ENCODE data around the gene SH3RF2.
"Not testable (repeated sequence)": the region's sequence is repeated elsewhere in the genome, so short reads cannot be mapped to it uniquely, and the experiment has no call there.

SH3RF2 gene, protein sequence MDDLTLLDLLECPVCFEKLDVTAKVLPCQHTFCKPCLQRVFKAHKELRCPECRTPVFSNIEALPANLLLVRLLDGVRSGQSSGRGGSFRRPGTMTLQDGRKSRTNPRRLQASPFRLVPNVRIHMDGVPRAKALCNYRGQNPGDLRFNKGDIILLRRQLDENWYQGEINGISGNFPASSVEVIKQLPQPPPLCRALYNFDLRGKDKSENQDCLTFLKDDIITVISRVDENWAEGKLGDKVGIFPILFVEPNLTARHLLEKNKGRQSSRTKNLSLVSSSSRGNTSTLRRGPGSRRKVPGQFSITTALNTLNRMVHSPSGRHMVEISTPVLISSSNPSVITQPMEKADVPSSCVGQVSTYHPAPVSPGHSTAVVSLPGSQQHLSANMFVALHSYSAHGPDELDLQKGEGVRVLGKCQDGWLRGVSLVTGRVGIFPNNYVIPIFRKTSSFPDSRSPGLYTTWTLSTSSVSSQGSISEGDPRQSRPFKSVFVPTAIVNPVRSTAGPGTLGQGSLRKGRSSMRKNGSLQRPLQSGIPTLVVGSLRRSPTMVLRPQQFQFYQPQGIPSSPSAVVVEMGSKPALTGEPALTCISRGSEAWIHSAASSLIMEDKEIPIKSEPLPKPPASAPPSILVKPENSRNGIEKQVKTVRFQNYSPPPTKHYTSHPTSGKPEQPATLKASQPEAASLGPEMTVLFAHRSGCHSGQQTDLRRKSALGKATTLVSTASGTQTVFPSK

DNA sequence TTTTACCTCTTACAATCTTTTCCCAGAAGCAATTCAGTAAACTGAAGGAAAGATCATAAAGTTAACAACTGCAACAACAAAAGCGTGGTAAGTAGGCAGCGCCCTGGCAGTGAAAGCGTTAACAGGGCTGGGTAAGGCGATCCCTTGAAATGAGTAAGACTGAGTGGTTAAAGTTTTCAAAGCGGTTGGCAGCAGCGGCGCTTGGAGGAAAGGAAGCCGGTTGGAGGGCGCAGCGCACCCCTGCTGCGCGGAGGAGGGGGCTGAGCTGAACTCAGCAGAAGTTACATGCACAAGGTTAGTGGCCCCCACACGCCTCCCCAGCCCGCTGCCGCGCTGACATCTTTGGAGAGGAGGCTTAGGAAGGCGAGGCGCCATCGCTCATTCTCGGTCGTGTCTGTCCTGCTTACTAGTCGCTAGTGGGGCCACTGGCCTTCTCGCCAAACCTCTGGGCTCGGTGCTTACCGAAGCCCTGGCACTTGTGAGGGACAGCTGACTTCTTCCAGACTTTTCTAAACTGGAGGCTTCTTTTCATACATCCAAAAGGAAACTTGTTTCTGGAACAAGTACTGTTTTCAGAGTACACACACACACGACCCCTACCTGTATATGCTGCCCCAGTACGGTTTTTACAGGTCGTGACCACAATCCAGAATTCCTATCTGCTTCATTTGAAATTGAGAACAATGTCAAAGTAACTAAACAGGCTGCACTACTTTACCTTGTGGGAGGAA lies at the start of gene SH3RF2:
Gene SH3RF2, plus strand, starts transcription at position 178 of the 731 bp plus-strand sequence. CDS start 1,351 bp downstream, outside the sequence.
- peak; percentile 26 to 39 for ATAC-seq

DNA sequence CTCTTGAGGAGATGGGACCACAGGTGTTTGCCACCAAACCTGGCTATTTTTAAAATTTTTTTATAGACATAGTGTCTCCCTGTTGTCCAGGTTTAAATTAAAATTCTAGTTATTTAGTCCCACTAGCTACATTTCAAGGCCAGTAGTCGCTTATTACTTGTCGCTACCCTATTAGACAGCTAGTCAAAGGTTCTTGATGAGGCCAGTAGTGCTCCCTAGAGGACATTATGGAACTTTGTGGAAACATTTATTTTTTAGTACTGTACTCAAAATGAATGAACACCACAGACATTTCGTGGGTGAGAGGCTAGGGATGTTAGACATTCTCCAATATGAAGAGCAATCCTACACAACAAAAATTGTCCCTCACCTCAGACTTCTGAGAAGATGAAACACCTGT lies 49.2 kb upstream of the SH3RF2 start:
- ATAC-seq, result no peak

DNA sequence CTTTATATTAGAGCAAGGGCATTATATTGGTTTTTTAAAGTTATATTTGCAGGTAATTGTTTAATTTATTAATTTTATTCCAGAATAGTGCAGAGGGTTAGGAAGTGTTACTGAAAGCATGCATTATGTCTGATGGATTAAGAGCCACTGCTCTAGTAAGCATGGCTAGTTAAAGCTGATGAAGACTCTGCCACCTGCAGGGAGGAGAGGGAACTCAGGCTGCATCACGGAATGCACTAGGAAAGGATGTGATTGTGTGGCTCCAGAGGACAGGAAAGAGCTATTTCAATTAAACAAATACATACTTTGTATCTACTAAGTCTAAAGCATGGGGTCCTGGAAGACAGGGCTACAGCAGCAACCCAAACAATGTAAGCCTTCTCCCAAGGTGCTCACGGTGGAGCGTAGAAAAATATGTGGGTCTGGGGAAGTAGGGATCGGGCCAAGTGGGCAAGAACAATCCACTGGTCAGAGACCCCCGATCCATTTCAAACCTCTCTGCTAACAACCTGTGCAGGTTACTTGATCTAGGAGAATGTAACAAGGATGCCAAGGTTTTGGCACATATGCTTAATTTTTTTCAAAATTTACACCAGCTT lies 48.3 kb upstream of the SH3RF2 start:
- no peak for ATAC-seq

DNA sequence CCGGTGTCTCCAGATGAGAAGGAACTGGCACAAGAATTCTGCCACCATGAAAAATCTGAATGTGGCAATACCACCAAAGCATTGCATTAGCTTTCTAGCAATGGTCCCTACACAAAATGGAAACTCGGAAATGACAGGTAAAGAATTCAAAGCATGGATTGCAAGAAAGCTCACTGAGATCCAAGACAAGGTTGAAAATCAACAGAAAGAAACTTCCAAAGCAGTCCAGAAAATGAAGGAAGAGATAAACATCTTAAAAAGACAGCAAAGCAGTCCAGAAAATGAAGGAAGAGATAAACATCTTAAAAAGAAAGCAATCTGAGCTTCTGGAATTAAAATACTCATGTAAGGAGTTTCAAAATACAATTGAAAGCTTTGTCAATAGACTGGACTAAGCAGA lies 46.8 kb upstream of the SH3RF2 start:
- no peak for ATAC-seq

DNA sequence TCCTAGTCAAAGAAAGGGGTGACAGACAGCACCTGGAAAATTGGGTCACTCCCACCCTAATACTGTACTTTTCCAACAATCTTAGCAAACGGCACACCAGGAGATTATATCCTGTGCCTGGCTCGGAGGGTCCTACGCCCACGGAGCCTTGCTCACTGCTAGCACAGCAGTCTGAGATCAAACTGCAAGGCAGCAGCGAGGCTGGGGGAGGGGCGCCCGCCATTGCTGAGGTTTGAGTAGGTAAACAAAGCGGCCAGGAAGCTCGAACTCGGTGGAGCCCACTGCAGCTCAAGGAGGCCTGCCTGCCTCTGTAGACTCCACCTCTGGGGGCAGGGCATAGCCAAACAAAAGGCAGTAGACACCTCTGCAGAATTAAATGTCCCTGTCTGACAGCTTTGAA lies 45.0 kb upstream of the SH3RF2 start:
- not testable (repeated sequence) for ATAC-seq

DNA sequence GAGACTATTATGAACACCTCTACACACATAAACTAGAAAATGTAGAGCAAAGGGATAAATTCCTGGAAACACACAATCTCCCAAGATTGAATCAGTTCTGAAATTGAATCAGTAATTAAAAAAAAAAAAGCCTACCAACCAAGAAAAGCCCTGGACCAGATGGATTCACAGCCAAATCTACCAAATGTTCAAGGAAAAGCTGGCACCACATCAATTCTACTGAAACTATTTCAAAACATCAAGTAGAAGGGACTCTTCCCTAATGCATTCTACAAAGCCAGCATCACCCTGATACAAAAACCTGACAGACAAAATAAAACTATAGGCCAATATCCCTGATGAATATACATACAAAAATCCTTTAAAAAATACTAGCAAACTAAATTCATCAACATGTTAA lies 38.2 kb upstream of the SH3RF2 start:
- ATAC-seq, result no peak

DNA sequence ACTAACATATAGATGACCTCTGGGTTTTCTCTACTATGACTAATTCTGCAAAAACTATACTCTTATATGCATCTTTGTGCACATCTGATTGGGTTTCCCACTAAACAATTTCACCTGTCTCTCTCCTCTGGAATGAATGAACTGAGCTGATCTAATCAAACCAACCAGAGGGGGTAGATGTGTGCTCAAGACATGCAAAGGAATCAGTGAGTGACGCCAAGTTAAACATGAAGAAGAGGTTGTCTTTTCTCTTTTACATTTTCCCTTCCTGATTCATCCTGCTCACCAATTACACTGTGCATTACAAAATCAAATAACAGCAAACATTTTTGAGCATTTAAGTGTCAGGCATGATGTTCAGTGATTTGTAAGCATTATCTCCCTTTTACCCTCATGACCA lies 34.0 kb upstream of the SH3RF2 start:
- ATAC-seq, result no peak

DNA sequence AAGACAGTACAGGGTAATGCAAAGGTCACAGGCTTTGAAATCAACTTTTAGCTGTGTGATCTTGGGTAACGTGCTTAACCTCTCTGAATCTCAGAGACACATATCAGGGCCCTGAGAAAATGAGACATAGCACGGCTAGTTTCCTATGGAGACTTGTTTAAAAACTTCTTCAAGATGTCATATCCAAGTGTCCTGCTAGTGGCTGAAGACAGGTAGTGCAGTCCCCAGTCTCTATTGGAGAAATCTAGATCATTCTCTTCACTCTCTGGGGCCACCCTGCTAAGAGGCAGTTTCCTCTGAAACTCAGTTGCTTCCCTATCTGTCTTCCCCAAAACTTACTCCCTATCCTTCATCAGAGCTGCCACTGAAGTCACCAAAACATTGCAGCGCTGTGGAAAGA lies 33.3 kb upstream of the SH3RF2 start:
- ATAC-seq, result no peak

DNA sequence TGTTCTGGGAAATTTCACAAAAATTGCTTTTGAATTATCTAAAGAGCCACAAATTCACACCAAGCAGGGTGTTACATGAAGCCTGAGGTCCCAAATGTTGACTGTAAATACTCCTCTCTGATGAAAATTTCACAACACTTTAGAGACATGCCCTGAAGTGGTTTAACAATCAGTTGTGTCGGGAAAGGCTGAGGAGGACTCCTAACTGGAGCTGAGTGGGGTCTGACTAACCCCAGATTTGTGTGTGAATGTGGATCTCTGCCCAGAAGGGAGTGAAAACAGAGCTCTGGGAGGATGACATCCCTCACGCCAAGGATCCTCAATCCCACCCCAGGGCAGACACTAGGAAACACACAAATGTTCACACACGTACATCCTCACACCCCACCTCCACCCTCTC lies 32.5 kb upstream of the SH3RF2 start:
- ATAC-seq, result no peak

DNA sequence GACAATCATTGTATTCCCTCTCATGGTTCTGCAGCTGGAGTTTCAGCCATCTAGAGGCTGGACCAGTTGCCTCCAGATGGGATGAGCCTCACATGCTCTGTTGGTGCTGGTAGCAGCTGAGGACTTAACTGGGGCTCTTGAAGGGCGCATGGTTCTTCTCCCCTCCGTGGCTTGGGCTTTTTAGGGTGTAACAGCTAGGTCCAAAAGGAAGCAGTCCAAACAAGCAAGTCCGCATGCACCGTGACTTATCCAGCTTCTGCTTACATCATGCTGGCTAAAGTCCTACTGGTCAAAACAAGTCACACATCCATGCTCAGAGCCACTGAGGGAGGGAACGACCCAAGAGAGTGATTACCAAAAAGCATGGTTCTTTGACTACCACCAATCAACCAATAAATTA lies 31.6 kb upstream of the SH3RF2 start:
- no peak for ATAC-seq

DNA sequence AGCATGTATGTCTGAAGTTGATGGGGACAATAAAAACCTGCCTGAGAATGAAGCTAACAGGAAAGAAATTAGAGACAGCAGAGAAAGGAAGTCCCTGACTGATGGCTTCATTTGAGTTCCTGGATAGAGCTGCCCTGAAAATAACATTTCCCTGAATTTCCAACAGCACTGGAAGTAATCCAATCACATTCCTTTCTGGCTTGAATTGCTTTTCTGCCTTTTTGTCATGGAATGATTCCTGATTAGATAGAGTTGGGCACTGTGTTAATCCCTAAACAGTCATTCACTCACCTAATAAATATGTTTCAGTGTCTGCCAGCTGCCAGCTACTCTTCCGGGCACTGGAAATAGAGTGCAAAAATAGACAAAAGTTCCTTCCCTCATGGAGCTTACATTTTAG lies 30.0 kb upstream of the SH3RF2 start:
- ATAC-seq, result no peak

DNA sequence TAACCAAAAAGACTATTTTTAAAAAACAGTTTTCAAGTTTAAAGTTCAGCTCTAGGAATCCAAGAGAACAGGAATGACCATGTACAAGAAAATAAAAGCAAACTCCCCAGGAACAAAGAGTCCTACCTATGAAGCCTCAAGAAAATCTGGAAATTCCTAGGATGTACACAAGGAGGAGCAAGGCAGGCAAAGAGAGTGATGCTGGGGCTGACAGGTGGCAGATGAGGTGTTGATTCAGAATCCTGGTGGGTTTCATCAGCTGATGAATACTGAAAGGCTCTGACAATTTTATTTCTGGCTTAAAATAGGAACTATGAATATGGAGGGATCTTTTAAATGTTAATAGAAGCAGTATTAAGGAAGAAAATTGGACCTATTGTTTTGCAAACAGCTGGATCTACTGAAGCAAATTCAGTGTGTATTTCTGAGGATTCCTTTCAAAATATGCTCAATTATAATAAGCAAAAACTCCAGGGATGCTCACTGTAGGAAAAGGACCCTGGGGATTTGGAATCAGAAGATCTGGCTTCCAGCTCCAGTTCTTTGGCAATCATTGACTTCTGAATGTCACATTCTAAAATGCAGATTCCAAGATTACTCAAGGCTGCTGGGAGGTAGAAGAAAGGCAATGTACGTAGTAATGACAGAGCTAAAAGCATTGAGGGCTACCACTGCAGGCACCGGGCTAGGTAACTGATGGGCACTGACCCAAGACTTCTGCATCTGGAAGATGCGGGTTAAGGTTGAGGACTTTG lies 28.0 kb upstream of the SH3RF2 start:
- no peak for ATAC-seq

DNA sequence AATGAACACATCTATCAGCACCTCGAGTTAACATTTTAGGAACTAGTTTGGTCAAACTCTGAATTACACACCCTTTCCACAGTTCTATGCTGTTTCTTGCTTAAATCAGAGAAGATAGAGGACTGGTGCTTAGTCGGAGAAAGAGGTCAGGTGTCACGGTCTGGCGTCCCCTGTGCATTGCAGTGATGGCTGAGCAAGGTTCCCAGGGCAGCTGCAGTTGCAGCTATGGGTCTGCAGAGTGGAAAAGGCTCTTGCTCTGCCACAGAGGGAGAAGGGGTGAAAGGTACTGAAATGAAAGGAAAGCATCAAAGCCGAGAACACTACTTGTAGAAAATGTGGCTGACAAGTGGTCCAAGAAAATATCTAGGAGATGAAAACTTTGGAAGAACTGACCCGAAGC lies 25.2 kb upstream of the SH3RF2 start:
- no peak for ATAC-seq

DNA sequence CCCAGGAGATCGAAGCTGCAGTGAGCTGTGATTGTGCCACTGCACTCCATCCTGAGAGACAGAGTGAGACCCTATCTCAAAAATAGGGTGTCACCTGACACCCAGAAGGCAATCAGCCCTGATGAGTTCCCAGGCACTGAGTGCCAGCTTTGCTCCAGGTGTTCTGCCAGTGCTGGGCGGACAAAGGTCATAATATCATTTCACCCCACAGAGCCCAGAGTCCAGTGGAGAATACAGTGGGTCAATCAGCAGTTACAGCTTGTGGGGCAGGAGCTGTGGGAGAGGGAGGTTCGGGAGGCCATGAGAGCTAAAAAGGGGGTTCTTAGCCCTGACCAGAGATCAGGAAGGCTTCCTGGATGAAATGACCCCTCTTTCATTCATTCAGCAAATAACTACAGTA lies 24.4 kb upstream of the SH3RF2 start:
- no peak for ATAC-seq

DNA sequence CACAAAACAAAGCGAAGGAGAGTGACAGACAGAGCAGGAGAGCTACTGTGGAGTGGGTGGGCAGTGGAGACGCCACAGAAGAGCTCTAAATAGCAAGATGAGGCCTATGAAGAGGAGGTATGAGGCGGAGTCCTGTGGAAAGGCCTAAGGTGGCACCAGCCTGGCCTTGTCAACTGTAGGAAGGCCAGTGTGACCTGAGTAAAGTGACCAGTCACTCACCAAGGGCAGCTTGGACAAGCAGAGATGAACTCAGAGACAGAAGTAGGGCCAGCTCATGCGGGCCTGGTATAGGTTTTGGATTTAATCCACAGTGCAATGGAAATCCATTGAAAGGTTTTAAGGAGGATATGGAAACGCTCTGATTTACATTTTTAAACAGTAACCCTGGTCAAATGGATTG lies 23.8 kb upstream of the SH3RF2 start:
- no peak for ATAC-seq

DNA sequence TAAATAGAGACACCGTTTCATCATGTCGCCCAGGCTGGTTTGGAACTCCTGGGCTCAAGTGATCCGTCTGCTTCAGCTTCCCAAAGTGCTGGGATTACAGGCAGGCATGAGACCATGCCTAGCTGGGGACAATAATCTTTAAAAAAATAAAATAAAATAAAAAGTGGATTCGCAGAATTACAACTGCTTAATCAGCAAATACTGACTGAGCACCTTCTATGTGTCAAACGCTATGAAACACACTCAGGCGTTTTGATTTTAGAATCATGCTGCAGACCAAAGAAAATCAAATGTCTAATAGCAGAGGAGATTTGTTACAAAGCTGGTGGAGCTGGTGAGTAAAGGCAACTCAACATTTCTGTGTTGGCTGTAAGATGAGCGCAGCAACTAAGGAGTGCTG lies 22.7 kb upstream of the SH3RF2 start:
- ATAC-seq, result no peak

DNA sequence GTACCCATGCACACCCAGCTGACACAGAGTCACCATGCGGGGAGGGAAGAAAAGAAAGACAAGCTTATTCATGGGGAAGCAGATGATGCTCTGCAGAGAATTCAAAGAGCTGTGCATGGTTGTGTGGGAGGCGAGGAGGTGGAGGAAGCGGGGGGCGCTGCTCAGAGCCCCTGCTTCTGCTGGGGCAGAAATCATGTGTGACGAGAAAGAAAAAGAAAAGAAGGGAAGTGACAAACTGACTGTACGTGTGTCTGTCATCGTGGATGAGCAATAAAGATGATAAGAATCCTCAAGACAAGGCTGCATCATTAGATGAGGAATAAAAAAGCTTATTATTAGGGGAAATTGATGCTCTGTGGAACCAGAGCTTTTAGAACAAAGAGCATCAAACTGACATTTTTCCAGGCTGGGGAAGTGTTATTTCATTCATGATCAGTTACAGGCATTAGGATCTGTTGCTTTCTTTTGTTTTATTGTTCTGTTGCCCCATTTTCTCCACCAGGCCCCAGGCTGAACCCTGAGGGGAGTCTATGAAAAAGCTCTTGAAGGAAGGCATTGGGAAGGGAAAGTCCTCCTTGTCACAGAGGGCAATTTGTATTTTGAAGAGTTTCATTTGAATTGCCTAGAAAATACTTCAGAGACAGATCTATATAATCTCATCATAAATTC lies 20.3 kb upstream of the SH3RF2 start:
- no peak for ATAC-seq

DNA sequence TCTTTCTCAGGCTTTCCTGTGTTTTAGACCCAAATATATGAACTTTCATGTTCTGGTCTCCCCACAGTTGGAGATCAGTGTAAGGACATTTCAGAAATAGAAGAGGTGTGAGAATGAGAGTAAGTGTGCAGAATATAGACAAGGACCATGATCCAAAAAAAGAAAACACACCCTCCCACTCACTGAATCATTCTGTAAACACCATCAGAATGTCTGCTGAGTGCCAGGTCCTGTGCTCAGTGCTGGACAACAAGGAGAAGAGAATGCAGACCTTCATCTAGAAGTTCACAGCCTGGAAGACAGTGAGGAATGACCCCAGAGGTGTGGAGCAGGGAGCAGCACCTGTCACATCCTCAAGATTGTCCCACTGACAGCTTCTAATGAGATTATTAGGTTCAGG lies 19.1 kb upstream of the SH3RF2 start:
- no peak for ATAC-seq

DNA sequence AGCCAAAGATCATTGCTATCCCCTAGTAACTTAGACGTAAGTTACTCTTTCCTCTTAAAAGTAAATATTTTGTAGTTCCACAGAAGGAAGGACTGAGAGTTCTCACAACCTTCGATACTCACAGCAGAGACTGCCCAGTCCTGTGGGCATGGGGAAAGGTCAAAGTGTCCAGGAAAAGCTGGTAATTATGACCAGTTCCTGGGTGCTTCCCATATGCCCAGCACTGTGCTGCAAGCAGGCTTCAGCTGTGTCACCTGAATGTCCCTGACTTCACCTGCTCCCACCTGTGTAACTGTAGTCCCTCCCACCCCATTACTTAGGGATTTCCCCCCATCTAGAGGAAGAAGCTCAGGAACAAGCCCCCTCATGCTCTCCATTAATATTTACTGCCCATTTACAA lies 18.0 kb upstream of the SH3RF2 start:
- no peak for ATAC-seq

DNA sequence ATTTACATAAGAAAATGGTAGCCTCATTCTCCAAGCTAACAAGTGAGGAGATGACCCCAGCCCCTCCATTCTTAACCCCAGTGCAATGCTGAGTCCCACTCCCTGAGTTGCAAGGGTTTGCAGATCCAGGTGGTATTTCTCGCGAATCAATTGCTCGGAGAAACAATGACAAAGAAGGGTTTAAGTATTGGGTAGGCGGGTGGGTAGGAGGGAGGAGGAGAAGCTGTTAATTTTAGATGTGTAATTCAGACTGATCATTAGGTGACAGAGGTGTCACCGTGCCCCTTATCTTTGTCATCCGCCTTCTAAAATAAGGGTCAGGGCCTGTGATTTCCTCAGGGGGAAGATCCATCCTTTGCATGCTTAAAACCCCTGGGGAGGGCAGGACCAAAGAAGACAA lies 17.0 kb upstream of the SH3RF2 start:
- no peak for ATAC-seq

DNA sequence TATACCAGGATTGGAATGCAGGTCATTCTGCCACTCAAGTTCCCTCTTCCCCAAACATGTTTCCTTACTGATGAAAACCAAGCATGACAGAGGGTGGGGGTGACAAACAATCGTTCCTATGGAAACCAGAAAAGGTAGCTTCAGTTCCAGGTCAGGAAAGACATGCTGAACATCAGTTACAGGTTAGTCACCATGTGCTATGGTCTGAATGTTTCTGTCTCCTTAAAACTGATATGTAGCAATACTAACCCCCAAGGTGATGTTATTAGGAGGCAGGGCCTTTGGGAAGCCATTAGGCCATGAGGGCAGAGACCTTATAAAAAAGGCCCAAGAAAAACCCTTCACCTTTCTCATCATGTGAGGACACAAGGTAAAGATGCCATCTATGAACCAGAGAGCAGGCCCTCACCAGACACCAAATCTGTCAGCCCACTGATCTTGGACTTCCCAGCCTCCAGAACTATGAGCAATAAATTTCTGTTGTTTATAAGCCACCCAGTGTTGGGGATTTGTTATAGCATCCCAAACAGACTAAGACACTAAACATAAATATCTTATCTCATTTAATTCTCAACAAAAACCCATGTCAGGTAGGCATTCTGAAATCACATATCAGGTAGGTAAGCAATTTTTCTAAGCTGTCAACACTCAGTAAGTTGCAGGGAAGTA lies 15.7 kb upstream of the SH3RF2 start:
- no peak for ATAC-seq

Data from activated CD4-positive, CD25-positive, alpha-beta regulatory T cell treated with anti-CD3 and anti-CD28 coated beads, Interleukin-2, amount 50 U/mL, for 24 hours (primary cell).